PFSK-1 (cell line): Measurements from ENCODE around the gene C1QL4.

Experiments
- FOXP2 ChIP-seq: optimal IDR thresholded peaks from 2 replicates; pipeline ENCODE3; 2011; ENCODE audit warnings: borderline replicate concordance, control low read depth, inconsistent platforms; ENCODE audit not compliant: insufficient read depth; ENCODE audit errors: extremely low read length, extremely low read depth
- POLR2AphosphoS5 ChIP-seq: IDR thresholded peaks from 2 replicates; pipeline ENCODE4 v1.6.1; 2012; ENCODE audit warnings: low read depth, mild to moderate bottlenecking, control low read depth, low read length, moderate library complexity
- SIN3A ChIP-seq: IDR thresholded peaks from 2 replicates; pipeline ENCODE4 v1.6.1; 2012; ENCODE audit warnings: mild to moderate bottlenecking, low read length, moderate library complexity, borderline replicate concordance; ENCODE audit not compliant: insufficient read depth
- TAF1 ChIP-seq: IDR thresholded peaks from 2 replicates; pipeline ENCODE4 v1.6.1; 2012; ENCODE audit warnings: low read length, control low read depth, borderline replicate concordance; ENCODE audit not compliant: insufficient read depth
- TF ChIP-seq, protein P1 (sequence below), 2 experiments: IDR thresholded peaks; 2 replicates each; pipeline versions ENCODE4 v1.6.1 to v1.8.0; 2011 to 2012; ENCODE audit warnings: low read depth in 2 of 2, low read length in 2 of 2, control low read depth in 1 of 2, inconsistent platforms in 1 of 2, mild to moderate bottlenecking in 1 of 2, moderate library complexity in 1 of 2; ENCODE audit not compliant: insufficient read depth in 1 of 2

C1QL4 gene

DNA sequence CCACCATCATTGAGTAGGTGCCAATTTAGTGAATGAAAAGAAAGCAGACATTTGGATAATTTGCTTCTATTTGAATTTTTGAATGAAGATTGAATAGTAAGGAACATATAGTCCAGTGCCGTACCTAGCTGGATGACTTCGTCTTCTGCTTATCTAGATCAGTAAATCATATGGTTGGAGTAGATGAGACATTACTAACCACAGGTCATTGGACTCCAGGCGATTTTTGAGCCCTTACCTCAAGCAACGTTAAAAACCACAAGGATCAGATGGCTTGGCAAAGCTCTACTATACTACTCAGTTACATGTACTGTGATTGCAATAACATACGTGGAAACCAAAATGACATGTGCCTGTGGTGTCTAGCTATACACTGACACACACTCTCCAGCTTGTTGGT is 28.6 kb upstream of the C1QL4 start:
- TF ChIP-seq FOXP2: no peak
- no peak for TF ChIP-seq SIN3A
- TF ChIP-seq, protein P1, sequence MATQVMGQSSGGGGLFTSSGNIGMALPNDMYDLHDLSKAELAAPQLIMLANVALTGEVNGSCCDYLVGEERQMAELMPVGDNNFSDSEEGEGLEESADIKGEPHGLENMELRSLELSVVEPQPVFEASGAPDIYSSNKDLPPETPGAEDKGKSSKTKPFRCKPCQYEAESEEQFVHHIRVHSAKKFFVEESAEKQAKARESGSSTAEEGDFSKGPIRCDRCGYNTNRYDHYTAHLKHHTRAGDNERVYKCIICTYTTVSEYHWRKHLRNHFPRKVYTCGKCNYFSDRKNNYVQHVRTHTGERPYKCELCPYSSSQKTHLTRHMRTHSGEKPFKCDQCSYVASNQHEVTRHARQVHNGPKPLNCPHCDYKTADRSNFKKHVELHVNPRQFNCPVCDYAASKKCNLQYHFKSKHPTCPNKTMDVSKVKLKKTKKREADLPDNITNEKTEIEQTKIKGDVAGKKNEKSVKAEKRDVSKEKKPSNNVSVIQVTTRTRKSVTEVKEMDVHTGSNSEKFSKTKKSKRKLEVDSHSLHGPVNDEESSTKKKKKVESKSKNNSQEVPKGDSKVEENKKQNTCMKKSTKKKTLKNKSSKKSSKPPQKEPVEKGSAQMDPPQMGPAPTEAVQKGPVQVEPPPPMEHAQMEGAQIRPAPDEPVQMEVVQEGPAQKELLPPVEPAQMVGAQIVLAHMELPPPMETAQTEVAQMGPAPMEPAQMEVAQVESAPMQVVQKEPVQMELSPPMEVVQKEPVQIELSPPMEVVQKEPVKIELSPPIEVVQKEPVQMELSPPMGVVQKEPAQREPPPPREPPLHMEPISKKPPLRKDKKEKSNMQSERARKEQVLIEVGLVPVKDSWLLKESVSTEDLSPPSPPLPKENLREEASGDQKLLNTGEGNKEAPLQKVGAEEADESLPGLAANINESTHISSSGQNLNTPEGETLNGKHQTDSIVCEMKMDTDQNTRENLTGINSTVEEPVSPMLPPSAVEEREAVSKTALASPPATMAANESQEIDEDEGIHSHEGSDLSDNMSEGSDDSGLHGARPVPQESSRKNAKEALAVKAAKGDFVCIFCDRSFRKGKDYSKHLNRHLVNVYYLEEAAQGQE (IDR thresholded peaks at IDR 0.05; ENCODE audit: insufficient read depth in 1 of 2, low read depth in 2 of 2, low read length in 2 of 2): no peak
- no peak for TF ChIP-seq POLR2AphosphoS5

DNA sequence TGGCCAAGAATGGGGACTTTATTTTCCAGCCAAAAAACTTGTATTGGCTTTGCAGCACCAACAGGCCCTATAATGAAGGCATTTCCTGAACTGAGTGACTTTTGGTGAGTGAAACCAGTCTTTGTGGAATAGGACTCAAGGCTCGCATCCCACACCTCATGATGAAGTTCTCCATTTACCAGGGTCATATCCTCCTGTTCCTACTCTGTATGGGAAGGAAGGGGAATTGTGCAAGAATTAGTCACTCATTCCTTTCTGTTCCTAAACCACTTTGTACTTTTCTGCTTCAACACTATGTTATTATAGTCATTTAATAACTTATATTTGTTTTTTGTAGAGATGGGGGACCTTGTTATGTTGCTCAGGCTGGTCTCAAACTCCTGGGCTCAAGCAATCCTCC is 28.0 kb upstream of the C1QL4 start:
- TF ChIP-seq FOXP2 (no peak), SIN3A (no peak), POLR2AphosphoS5 (no peak), TAF1 (no peak)
- TF ChIP-seq, protein P1 (IDR thresholded peaks at IDR 0.05; ENCODE audit: insufficient read depth in 1 of 2, low read depth in 2 of 2, low read length in 2 of 2): no peak

- TF ChIP-seq, protein P1 (IDR thresholded peaks at IDR 0.05; ENCODE audit: insufficient read depth in 1 of 2, low read depth in 2 of 2, low read length in 2 of 2): no peak
- TF ChIP-seq SIN3A: no peak
- no peak for TF ChIP-seq POLR2AphosphoS5
- no peak for TF ChIP-seq TAF1
- no peak for TF ChIP-seq FOXP2
Observed at GRCh38 chr12:49362077-49362476, 25.1 kb upstream of the C1QL4 start.

GRCh38 chr12:49359671-49360070 is 22.7 kb upstream of the C1QL4 start:
- TF ChIP-seq, protein P1 (IDR thresholded peaks at IDR 0.05; ENCODE audit: insufficient read depth in 1 of 2, low read depth in 2 of 2, low read length in 2 of 2): no peak
- TF ChIP-seq POLR2AphosphoS5 (no peak), FOXP2 (no peak), TAF1 (no peak), SIN3A (no peak)

- TF ChIP-seq POLR2AphosphoS5 (no peak), SIN3A (no peak), TAF1 (no peak), FOXP2 (no peak)
- TF ChIP-seq, protein P1 (IDR thresholded peaks at IDR 0.05; ENCODE audit: insufficient read depth in 1 of 2, low read depth in 2 of 2, low read length in 2 of 2): no peak
Observed at GRCh38 chr12:49358483-49359141, 21.6 kb upstream of the C1QL4 start.
